MM.1S (cell line): ENCODE measurements around the gene OTULIN.

Source experiments
- DNase-seq: peaks from one replicate; pipeline ENCODE4 v3.0.0-alpha.2; 2015
- H2AFZ ChIP-seq: fragments of 300-600 bp; sonication (generic); 2 replicates; pipeline ENCODE4 v1.6.0; 2016; ENCODE audit warnings: antibody characterized with exemption, low read length
- H3F3A ChIP-seq: fragments of 300-600 bp; sonication (generic); 2 replicates; pipeline ENCODE4 v1.6.1; 2016; ENCODE audit warnings: mild to moderate bottlenecking, antibody characterized with exemption, low read length, moderate library complexity, mixed read lengths; ENCODE audit not compliant: insufficient read depth
- H3K27ac ChIP-seq: fragments of 300-600 bp; sonication (generic); 2 replicates; pipeline ENCODE4 v1.5.1; 2016; ENCODE audit warnings: mild to moderate bottlenecking, low read length
- H3K27me3 ChIP-seq: fragments of 300-600 bp; sonication (generic); replicated peaks from 2 replicates; pipeline ENCODE4 v1.6.0; 2016; ENCODE audit warnings: low read length; ENCODE audit not compliant: insufficient read depth
- H3K36me3 ChIP-seq: fragments of 300-600 bp; sonication (generic); replicated peaks from 2 replicates; pipeline ENCODE4 v1.6.1; 2016; ENCODE audit warnings: mild to moderate bottlenecking, low read length, mixed read lengths; ENCODE audit not compliant: insufficient read depth
- H3K4me1 ChIP-seq: fragments of 300-600 bp; sonication (generic); 2 replicates; pipeline ENCODE4 v1.6.1; 2016; ENCODE audit warnings: low read length, mixed read lengths
- H3K4me2 ChIP-seq: fragments of 300-600 bp; sonication (generic); 2 replicates; pipeline ENCODE4 v1.6.0; 2016; ENCODE audit warnings: low read depth, low read length
- H3K4me3 ChIP-seq: fragments of 300-600 bp; sonication (generic); 2 replicates; pipeline ENCODE4 v1.5.1; 2016; ENCODE audit warnings: low read length, mixed read lengths
- H3K79me2 ChIP-seq: fragments of 300-600 bp; sonication (generic); 2 replicates; pipeline ENCODE4 v1.6.1; 2016; ENCODE audit warnings: mixed run types, low read length, mixed read lengths
- H3K9ac ChIP-seq: fragments of 300-600 bp; sonication (generic); 2 replicates; pipeline ENCODE4 v1.6.1; 2016; ENCODE audit warnings: low read length, mixed read lengths
- H3K9me2 ChIP-seq: fragments of 300-600 bp; sonication (generic); replicated peaks from 2 replicates; pipeline ENCODE4 v1.6.1; 2016; ENCODE audit warnings: mild to moderate bottlenecking, low read length, mixed read lengths; ENCODE audit not compliant: insufficient read depth
- H3K9me3 ChIP-seq: fragments of 300-600 bp; sonication (generic); replicated peaks from 2 replicates; pipeline ENCODE4 v1.6.1; 2016; ENCODE audit warnings: mild to moderate bottlenecking, low read length, mixed read lengths; ENCODE audit not compliant: insufficient read depth
- H4K20me1 ChIP-seq: fragments of 300-600 bp; sonication (generic); 2 replicates; pipeline ENCODE4 v1.6.1; 2016; ENCODE audit warnings: mild to moderate bottlenecking, low read length, moderate library complexity, mixed read lengths; ENCODE audit not compliant: insufficient read depth
- CTCF ChIP-seq: fragments of 300-600 bp; sonication (generic); IDR thresholded peaks from 2 replicates; pipeline ENCODE4 v1.5.1; 2016; ENCODE audit warnings: antibody characterized with exemption, low read length, mixed read lengths
- EZH2 ChIP-seq: fragments of 300-600 bp; sonication (generic); optimal IDR thresholded peaks from 2 replicates; pipeline ENCODE3; 2017; ENCODE audit warnings: low read depth, mild to moderate bottlenecking, antibody characterized with exemption, low read length, mixed read lengths
- EZH2phosphoT487 ChIP-seq: fragments of 300-600 bp; sonication (generic); IDR thresholded peaks from 2 replicates; pipeline ENCODE4 v1.6.1; 2018; ENCODE audit warnings: antibody characterized with exemption, low read length

The OTULIN gene

GRCh38 chr5:14664270-14665100 lies at the start of gene OTULIN:
Gene OTULIN (plus strand): TSS chr5:14664718. CDS start chr5:14664826, 108 bp downstream.
- Histone ChIP-seq H4K20me1 (peaks cover 18% of the 10 kb centered on the region), H3K4me3 (peak within 1 kb of the TSS; percentile 80), H3K27ac (peak within 1 kb of the TSS; percentile 94), H3K79me2 (peaks cover 58% of the 10 kb centered on the region), H3K9me3 (no peaks in the 10 kb centered on the region), H3K36me3 (no peaks in the 10 kb centered on the region), H2AFZ (peak within 1 kb of the TSS; percentile 80), H3K27me3 (no peaks in the 10 kb centered on the region), H3K9ac (peak within 1 kb of the TSS; percentile 87), H3K4me1 (peaks cover 24% of the 10 kb centered on the region), H3F3A (peaks cover 28% of the 10 kb centered on the region), H3K9me2 (no peaks in the 10 kb centered on the region), H3K4me2 (peak within 1 kb of the TSS; percentile 97)
- TF ChIP-seq EZH2 (no peak), CTCF (no peak), EZH2phosphoT487 (no peak)
- peak; percentile 95 for DNase-seq

GRCh38 chr5:14615365-14615764 lies 49.2 kb upstream of the OTULIN start:
- Histone ChIP-seq H3K4me2 (no peak overlapping the region), H3K27me3 (no peaks in the 10 kb centered on the region), H2AFZ (no peak overlapping the region), H3K27ac (no peak overlapping the region), H4K20me1 (no peaks in the 10 kb centered on the region), H3K9me3 (no peaks in the 10 kb centered on the region), H3F3A (no peaks in the 10 kb centered on the region), H3K79me2 (no peaks in the 10 kb centered on the region), H3K4me3 (no peak overlapping the region), H3K9ac (no peak overlapping the region), H3K4me1 (no peaks in the 10 kb centered on the region), H3K9me2 (no peaks in the 10 kb centered on the region), H3K36me3 (peaks cover 5% of the 10 kb centered on the region; the same call in 1 of the 2 replicates)
- no peak for DNase-seq
- TF ChIP-seq EZH2 (no peak), CTCF (no peak), EZH2phosphoT487 (no peak)

GRCh38 chr5:14617441-14617840 lies 47.1 kb upstream of the OTULIN start:
- H3K36me3 ChIP-seq, result peaks cover 3% of the 10 kb centered on the region; the same call in 1 of the 2 replicates
- no peak overlapping the region for H3K9ac ChIP-seq
- no peaks in the 10 kb centered on the region for H3K9me2 ChIP-seq
- no peak overlapping the region for H2AFZ ChIP-seq
- H3K4me1 ChIP-seq, result no peaks in the 10 kb centered on the region
- no peak for DNase-seq
- H4K20me1 ChIP-seq, result no peaks in the 10 kb centered on the region
- H3K4me3 ChIP-seq, result no peak overlapping the region
- H3F3A ChIP-seq, result no peaks in the 10 kb centered on the region
- H3K27me3 ChIP-seq, result no peaks in the 10 kb centered on the region
- no peaks in the 10 kb centered on the region for H3K79me2 ChIP-seq
- H3K4me2 ChIP-seq, result no peak overlapping the region
- no peak overlapping the region for H3K27ac ChIP-seq
- H3K9me3 ChIP-seq, result no peaks in the 10 kb centered on the region
- TF ChIP-seq EZH2phosphoT487 (no peak), EZH2 (no peak), CTCF (no peak)
